HG02610 (cell line): ENCODE results near the gene ROBO1.

Experiments used
- ATAC-seq: cut with Tn5 transposase; IDR thresholded peaks from one replicate; pipeline ENCODE4 v1.9.1; 2021; ENCODE audit warnings: mild to moderate bottlenecking, moderate library complexity; ENCODE audit not compliant: unreplicated experiment

The ROBO1 gene

DNA sequence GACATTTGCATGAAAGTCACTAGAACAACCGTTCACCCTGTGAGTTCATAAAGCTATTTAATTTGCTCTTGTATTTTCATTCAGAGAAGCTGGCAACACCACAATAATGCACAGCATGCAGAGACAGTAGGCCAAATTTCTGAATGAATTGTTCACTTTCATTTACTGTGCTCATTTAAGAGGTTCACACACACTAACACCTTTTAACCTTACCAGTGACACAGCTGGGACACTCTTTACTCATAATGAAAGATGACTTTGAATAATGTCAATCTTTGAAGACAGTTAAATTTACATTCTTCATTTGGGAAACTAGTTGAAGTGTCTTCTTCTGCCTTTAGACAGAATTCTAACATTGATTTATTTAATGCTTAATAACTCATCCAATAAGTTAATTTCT, 95.7 kb downstream of the ROBO1 start:
- peak; percentile 89 for ATAC-seq

DNA sequence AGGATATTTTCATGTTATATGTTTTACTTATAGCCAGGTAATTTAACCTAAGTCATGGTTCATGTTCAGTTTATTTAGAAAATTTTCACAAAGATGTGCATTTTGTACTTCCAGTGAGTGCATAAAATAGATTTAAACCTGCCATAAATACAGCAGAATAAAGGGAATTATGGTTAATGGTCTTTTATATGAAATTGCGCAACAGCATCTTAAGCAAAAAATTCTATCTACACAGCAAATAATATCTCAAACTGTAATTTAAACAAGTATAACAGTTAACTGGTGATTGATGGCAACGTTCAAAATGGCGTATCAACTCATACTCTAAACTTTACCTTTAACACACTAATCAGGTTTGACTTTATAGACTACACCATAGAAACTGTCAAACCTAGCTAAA, 97.6 kb downstream of the ROBO1 start:
- no peak for ATAC-seq

DNA sequence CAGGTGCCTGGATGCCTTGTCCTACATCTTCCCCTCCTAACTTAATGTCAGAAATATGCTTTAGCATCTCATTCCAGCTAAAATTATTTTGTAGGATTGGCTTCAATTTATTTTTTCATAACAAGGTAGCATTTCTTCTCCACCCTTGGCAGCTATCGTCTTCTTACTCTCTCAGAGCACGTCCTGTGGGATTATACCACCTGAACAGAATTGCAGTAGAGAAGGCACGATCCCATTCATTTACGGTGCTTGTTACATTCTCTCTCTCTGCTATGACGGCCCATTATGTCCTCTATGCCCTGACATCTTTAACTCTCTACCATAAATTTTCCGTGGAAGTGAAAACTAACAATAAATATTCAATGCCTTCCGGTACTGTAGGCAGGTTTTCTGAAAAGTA, 103.3 kb downstream of the ROBO1 start:
- no peak for ATAC-seq

DNA sequence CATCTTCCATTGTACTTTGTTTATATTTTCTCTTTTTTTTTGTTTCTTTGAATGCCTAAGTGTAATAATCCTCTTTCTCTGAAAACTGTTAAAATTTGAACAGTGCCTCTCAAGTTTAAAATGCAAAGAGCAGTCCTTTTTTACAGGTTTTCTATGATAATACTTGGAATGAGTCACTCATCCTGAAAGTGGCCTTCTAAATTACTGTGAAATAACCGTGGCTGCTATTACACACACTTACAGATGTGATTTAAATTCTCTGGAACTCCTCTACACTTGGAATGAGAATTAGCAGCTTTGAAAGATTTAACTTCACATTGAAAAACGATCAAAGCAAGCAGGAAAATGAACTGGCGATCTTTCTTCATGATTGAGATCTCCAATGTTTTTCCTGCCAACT, 105.9 kb downstream of the ROBO1 start:
- ATAC-seq = no peak

DNA sequence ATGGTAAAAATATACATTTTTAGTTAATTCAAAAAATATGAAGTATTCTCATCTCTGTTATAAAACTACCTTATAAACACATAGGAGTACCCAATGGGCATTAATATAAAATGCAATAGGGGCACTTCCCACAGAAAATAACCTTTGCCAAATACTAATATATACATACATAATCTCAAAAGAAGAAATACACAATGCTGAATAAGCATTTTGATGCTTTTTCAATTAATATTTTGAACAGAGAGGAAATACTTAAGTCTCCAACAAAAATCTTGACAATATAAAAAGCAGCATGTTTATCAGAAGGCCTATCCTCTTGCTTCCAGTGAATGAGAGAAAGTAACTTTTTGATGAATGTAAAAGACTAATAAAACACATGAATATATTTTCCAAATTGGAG, 110.7 kb downstream of the ROBO1 start:
- ATAC-seq = no peak

DNA sequence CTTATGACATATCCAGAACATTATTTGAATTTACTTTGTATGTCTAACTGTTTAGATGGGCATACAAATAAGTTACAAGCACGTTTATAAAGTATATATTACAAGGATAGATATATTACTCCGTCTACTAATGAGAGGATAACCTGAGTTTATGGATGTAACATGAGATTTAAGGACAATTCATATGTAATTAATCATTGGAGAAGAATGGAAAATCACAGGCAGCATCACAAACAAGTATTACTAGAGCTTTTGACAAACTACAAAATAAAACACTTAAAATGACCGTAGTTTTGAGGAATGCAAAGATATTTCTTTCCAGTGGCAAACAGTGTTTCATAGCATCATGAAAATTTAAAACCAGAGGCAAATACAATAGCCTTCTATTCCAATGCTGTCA, 113.8 kb downstream of the ROBO1 start:
- ATAC-seq = no peak

DNA sequence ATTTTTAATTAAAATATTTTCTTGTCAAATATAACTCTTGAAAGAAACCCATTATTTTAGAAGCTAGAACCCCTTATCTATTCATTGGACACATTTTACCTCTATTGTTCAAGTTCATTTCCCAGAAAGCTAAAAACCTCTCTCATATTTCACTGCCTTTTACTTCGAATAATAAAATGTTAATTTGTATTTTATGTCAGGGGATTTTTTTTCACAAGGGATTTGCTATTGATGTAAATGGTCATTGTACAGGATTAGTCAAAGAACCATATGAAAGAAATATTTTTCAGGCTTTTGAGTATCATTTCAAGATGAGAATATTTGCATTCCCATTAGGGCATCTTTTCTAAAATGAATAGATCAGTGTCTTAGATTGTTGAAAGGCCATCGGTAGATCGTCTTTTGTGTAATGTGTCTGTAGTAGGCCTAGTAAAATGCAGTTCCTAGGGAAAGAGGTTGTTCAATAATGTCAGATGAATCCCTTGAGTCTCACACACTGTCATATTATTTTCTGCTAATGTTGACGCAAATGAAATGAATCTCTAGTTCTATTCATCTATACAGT, 114.5 kb downstream of the ROBO1 start:
- no peak for ATAC-seq

DNA sequence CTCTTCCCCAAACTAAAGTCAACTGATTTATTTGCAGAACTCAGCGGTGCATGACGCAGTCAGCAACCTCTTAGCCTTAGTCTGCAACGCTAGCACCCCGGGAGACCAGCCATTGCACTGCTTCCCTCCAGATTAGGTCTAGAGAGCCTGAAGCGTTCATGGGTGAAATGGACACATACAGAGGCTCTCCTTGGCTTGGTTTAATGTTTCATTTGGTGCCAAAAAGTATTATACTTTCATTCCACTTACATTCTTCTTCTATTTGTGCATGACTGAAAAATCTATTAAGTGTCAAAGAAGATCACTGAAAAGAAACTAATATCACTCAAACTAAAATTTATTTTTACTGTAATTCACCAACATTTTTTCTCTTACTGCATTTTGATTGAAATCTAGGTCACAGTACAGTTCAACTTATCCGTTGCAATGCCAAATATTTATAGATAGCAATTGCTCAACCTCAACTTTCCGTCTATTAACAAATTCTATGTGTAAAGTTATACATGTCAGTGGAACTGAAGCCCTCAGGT, 116.2 kb downstream of the ROBO1 start:
- ATAC-seq = no peak

DNA sequence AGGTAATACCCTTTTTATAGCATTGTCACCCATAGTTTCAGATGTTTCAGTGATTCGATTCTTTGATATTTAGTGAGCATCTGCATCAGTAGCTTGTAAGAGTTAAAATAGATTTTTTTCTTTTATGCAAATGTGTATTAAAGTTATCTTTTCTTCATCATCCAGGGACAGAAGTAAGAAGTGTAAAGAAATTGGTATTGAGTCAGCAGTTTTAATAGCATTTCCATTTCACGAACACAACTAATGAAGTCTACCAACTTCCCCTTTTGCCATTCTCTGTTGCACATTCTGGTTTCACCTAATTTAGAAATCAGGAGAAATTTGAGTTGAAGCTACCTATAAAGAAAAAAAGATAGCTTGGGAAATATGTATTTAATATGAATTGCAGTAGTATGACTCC, 127.9 kb downstream of the ROBO1 start:
- no peak for ATAC-seq

DNA sequence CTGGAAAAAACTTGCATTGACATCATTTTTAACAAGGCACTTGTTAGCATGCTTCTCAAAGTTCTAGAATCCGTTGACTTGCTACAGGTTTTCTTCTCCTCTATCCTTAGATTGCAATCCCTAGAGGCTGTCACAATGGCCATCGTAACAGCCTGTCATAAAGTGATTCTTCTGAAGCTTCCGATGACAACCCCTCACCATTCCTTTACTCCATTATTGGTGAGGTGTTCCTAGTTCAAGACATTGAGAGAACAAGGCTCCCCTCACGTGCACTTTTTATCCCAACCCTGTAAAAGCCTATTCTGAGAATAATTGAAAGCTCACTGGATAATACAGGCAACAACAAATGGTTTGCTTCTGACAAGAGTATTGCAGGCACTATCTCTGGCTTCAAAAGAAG, 131.4 kb downstream of the ROBO1 start:
- ATAC-seq = no peak

DNA sequence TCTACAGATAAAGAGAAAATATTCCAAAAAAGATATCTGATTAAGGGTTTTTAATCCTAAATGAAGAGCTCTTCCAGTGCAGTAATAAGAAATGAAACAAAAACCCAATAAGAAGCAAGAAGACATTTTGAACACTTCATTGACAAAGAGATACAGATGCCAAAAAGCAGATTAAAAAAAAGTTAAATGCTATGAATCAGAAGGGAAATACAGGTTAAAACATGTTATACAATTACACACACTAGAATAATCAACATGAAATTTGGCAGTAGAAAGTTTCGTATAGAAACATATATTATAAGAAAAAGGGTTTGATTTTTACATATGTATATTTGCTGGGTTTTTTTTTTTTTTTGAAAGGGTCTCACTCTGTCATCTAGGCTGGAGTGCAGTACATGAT, 135.0 kb downstream of the ROBO1 start:
- ATAC-seq = no peak

DNA sequence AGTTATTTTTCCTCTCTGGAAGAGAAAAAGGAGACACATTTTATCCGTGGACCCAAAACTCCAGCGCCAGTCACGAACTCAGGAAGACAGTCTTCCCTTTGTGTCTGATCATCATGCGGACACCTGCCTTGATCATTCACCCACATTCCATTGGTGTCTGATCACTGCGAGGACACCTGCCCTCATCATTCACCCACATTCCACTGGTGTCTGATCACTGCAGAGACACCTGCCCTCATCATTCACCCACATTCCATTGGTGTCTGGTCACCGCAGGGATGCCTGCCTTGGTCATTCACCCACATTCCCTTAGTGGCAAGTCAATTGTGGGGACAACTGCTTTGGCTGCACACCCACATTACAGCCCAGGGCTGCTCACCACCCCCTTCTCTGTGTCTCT, 148.9 kb downstream of the ROBO1 start:
- no peak for ATAC-seq

DNA sequence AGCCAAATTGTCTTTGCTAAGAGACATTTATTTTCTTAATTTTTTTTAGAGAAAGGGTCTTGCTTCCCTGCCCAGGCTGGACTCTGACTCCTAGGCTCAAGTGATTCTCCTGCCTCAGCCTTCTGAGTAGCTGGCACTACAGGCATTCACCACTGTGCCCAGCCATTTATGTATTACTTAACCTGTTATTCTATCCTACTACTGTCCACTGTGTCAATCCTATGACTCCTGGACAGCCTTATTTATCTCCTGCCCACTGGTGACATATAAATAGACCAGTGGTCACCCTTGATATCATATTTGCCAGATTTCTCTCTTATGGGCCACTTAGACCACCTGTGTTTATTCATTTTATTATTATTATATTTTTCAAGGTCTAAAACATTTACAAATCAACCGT, 161.4 kb downstream of the ROBO1 start:
- no peak for ATAC-seq

DNA sequence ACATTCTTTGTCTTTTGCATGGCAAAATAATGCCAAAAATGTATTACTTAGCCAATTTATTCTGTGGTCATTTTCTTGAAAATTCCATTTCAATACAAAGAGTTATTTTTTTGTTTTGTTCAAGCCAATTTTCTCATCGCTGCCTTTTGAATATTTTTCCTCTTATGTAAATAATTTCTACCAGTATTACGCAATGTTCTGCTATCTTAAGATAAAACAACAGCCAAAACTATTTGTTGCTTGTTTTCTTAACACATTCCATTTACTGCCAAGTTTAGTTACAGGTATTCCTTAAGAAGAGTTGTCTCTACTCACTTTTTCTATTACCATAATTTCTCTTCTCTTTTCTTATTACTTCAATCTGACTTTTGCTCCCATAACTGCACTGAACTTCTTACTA, 163.1 kb downstream of the ROBO1 start:
- no peak for ATAC-seq

DNA sequence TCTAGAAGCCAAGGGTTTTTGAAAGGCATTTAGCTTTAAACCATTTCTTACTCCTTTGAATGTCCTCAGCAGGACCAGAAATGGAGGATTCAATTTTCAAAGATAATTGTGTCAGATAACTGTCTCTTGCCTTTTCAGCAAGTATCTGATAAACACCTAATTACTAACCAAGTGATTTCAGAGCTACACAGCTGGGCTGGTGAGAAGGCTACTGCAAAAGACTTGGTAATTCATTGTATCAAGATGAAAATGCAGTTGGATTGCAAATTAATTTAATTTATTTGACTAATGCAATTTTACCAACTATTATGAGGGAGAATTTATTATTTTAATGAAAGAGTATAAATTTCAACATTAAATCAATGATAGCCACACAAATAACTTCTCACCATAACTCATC, 165.4 kb downstream of the ROBO1 start:
- ATAC-seq = no peak

DNA sequence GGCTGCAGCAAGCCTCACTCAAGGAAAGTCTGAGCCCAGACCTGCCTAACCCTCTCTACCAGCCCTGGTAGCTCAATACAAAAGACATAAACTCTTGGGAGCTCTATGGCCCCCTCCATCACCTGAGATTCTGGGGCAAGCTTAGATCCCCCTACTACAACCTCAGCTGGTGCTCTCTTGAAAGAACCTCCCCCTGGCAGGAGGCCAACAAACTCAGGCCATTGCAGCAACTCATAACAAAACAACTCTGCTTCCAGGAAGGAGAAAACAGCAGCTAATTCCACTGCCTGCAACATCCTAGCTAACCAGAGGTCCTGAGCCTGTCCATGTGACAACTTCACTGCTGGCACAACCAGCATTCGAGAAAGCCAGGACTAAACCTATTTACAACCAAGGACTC, 169.2 kb downstream of the ROBO1 start:
- ATAC-seq = no peak

DNA sequence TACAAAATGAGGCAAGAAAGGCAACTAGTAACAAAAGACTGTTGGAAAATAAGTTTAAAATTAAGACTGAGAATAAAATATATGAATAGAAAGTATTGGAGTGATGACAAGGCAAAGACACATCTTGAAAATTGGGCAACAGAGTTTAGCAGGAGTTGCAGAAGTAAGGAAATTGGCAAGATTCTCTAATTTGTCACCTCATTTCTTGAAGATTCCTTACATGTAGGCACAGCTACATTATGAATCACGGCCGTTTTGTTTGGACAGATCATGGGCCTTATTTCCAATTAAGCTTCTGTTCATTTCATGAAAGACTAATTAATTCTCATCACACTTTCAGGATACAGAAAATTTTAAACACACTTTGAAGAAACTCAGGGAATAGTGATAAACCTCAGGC, 170.1 kb downstream of the ROBO1 start:
- ATAC-seq = no peak

DNA sequence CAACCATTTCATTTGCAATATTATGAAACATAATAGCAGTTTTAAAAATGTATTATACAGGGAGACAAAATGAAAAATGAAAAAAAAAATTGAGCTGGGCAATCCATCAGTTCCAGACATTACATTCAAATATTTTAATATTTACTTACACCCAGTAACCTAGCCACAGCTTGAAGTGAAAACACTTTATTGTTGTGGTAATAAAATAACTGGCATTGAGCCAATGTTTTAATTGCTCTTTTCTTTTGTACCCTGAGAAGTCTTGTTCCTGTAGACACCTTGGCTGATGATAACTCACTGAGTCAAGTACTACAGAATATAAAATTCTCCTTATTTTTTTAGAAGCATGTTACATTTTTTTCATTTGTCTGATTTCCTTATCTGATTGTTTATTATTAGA, 180.6 kb downstream of the ROBO1 start:
- ATAC-seq = no peak

DNA sequence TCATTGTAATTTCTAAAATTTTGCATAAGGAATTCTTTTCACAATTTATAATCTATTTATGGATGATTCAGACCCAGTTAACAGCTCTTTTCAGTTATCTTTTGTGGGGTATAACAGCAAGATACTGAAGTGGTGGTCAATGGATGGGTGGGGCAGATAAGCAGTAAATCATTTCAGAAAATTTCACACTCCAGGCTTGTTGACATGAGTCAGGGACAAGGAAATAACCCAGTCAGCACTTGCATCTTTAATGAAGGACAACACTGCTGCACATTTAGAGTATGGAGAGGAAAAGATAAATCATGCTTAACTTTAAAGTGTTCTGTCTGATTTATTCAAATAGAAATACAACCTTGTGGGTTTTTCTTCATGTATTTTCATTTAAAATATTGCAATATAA, 181.6 kb downstream of the ROBO1 start:
- no peak for ATAC-seq

DNA sequence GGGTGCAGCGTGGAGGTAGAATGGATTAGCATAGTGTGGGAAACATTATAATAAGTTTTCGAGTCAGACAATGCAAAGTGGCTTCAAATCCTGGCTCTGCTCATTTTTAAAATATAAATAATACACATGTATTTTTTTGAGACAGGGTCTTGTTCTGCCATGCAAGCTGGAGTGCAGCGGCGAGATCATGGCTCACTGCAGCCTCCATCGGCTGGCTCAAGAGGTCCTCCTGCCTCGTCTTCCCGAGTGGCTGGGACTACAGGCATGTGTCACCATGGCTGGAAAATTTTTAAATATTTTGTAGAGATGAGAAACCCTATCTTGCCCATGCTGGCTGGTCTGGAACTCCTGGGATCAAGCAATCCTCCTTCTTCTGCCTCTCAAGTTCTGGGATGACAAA, 194.9 kb downstream of the ROBO1 start:
- ATAC-seq = no peak

DNA sequence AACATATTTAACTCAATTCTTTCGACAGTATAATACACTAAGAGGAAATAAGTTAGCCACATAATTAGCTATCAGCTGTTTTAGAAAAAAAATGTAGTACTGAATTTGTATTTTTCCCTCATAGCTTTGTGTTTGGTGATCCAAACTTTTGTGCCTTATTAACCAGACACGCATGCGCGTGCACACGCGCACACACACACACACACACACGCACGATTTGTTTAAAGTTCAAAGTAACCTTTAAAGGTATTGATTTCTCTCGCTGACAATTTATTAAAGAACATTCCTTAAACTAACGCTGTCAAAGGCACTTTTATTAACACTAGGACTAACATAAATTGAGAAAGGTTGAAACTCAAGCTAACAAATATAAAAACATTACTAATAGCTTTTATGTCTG, 198.9 kb downstream of the ROBO1 start:
- no peak for ATAC-seq

DNA sequence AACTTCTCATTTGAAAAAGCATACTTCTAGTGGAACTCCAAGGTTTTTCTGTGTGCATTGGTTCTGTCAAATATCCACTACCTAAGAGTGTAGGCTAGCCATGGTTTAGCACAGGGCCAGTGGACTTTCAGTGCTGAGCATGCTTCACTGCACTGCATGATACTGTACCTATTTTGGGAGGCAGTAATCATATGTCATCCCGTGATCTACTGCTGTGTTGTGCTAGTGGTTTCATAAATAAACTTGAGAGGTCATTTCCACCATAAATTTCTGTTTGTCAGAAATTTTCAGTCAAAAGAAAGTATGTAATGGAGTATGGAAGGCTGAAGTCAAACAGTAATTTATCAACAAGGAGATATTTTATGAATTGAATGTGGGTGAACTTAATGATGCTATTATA, 203.6 kb downstream of the ROBO1 start:
- no peak for ATAC-seq

DNA sequence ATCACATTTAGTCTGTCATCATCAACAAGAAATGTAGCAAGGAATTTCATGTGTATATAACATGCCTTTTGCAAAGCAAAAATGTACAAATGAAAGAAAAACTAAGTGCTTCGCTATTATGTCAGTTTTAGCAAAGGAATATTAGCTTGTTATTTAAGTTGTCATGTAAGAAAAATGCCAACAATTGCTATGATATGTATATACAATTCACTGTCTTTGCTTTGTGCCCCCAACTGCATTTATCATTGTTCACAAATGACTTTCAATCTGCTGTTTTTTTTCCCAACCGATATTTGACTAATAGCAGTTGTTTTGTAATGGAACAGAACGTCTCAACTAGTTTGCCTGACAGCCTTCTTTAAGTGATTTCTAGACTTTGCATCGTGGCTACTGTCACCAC, 207.1 kb downstream of the ROBO1 start:
- ATAC-seq = no peak

DNA sequence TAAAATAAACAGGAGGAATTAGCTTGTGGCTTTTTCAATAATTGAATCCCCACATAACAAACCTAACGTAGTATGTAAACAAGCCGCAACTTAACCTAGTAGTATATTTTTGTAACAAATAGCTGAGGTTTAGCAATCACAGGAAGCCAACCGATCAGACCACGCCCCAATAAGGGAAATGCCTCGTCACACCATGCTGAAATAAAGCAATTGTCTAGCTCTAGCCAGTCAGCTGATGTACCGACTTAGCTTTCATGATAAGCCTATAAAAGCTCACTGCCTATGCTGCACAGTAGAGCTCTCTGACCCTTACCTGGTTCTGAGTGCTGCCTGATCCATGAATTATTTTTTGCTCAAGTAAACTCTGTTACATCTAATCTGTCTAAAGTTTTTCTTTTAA, 208.9 kb downstream of the ROBO1 start:
- ATAC-seq = no peak
